Astrocyte (in vitro differentiated cells and primary cell): Measurements from ENCODE around the gene GIPC3. TPM values are rescaled to one million over a fixed set of nuclear protein-coding genes. Genes with fewer than 3 reads are reported as not detected.

Experiments
- DNase-seq: peaks from one replicate; pipeline ENCODE4 v3.0.0-alpha.2; 2010; ENCODE audit warnings: low read depth
- FAIRE-seq: peaks from 2 replicates; lab custom pipeline; 2011; peaks lifted over from hg19 to GRCh38; lab: Jason Lieb, UNC
- H2AFZ ChIP-seq: 2 replicates; pipeline ENCODE4 v1.6.0; 2012; ENCODE audit warnings: low read depth, low read length, inconsistent platforms
- H3K27ac ChIP-seq: 2 replicates; pipeline ENCODE4 v1.5.1; 2011; ENCODE audit warnings: low read depth, low read length, inconsistent platforms
- H3K27me3 ChIP-seq: 2 replicates; pipeline ENCODE4 v1.6.0; 2011; ENCODE audit warnings: low read length, inconsistent platforms; ENCODE audit not compliant: insufficient read depth
- H3K36me3 ChIP-seq: 2 replicates; pipeline ENCODE4 v1.5.1; 2011; ENCODE audit warnings: low read length, inconsistent platforms; ENCODE audit not compliant: insufficient read depth
- H3K4me1 ChIP-seq: 2 replicates; pipeline ENCODE4 v1.5.1; 2011; ENCODE audit warnings: low read length, inconsistent platforms; ENCODE audit not compliant: insufficient read depth
- H3K4me2 ChIP-seq: 2 replicates; pipeline ENCODE4 v1.6.0; 2012; ENCODE audit warnings: low read length, inconsistent platforms
- H3K4me3 ChIP-seq: 2 replicates; pipeline ENCODE4 v1.5.1; 2011; ENCODE audit warnings: low read depth, mild to moderate bottlenecking, low read length, inconsistent platforms; ENCODE audit not compliant: insufficient read depth
- H3K79me2 ChIP-seq: 2 replicates; pipeline ENCODE4 v1.6.0; 2012; ENCODE audit warnings: mild to moderate bottlenecking, low read length, inconsistent platforms; ENCODE audit not compliant: insufficient read depth
- H3K9ac ChIP-seq: 2 replicates; pipeline ENCODE4 v1.6.0; 2012; ENCODE audit warnings: mild to moderate bottlenecking, low read length, inconsistent platforms
- H3K9me3 ChIP-seq: 2 replicates; pipeline ENCODE4 v1.5.1; 2012; ENCODE audit warnings: low read depth, mild to moderate bottlenecking, low read length, inconsistent platforms; ENCODE audit not compliant: insufficient read depth
- H4K20me1 ChIP-seq: 2 replicates; pipeline ENCODE4 v1.6.0; 2012; ENCODE audit warnings: low read length, inconsistent platforms; ENCODE audit not compliant: insufficient read depth
- H3K27ac Mint-ChIP-seq: one replicate; pipeline ENCODE4 v1.8.0; 2021; ENCODE audit warnings: mild to moderate bottlenecking, mixed read lengths; ENCODE audit not compliant: unreplicated experiment
- H3K27me3 Mint-ChIP-seq: one replicate; pipeline ENCODE4 v1.8.0; 2021; ENCODE audit warnings: low read depth, mixed read lengths; ENCODE audit not compliant: unreplicated experiment
- H3K36me3 Mint-ChIP-seq: one replicate; pipeline ENCODE4 v1.8.0; 2021; ENCODE audit warnings: low read depth, mixed read lengths; ENCODE audit not compliant: unreplicated experiment
- H3K4me1 Mint-ChIP-seq: one replicate; pipeline ENCODE4 v1.8.0; 2021; ENCODE audit warnings: low read depth, mixed read lengths; ENCODE audit not compliant: unreplicated experiment
- H3K4me3 Mint-ChIP-seq: one replicate; pipeline ENCODE4 v1.8.0; 2021; ENCODE audit warnings: mild to moderate bottlenecking, moderate library complexity, mixed read lengths; ENCODE audit not compliant: unreplicated experiment
- H3K9me3 Mint-ChIP-seq: one replicate; pipeline ENCODE4 v1.8.0; 2021; ENCODE audit warnings: mild to moderate bottlenecking, mixed read lengths; ENCODE audit not compliant: unreplicated experiment
- CTCF ChIP-seq: IDR thresholded peaks from 2 replicates; pipeline ENCODE4 v1.5.1; 2011; ENCODE audit warnings: low read depth, mild to moderate bottlenecking, inconsistent platforms, low read length, moderate library complexity; ENCODE audit not compliant: insufficient read depth
- EZH2 ChIP-seq: IDR thresholded peaks from 2 replicates; pipeline ENCODE4 v1.6.1; 2012; ENCODE audit warnings: mild to moderate bottlenecking, low read length, inconsistent platforms; ENCODE audit not compliant: insufficient read depth
- total RNA-seq: library from RNA; stranded (reverse); gene quantifications from 2 replicates; pipeline ENCODE4 v1.2.1, GENCODE V29; 2021

The GIPC3 gene
- total RNA-seq, 1 donor from 2014 or later: 0.09 TPM

- Histone ChIP-seq H3K79me2 (no peaks in the 10 kb centered on the region), H3K9ac (no peak overlapping the region), H3K9me3 (no peaks in the 10 kb centered on the region), H3K4me3 (no peak overlapping the region), H4K20me1 (no peaks in the 10 kb centered on the region), H3K27ac (no peak overlapping the region), H3K36me3 (peaks cover 7% of the 10 kb centered on the region), H3K4me1 (no peaks in the 10 kb centered on the region), H2AFZ (no peak overlapping the region), H3K4me2 (no peak overlapping the region), H3K27me3 (no peaks in the 10 kb centered on the region)
- Mint-ChIP-seq H3K27me3 (no peaks in the 10 kb centered on the region), H3K9me3 (no peaks in the 10 kb centered on the region), H3K4me1 (no peaks in the 10 kb centered on the region), H3K36me3 (peaks cover 7% of the 10 kb centered on the region), H3K27ac (no peak overlapping the region), H3K4me3 (no peak overlapping the region)
- DNase-seq: no peak
- no peak for FAIRE-seq
- no peak for TF ChIP-seq CTCF
Measured at GRCh38 chr19:3636962-3637361, 51.7 kb downstream of the GIPC3 start.

- Histone ChIP-seq H3K4me1 (no peaks in the 10 kb centered on the region), H3K27ac (no peak overlapping the region), H3K79me2 (no peaks in the 10 kb centered on the region), H2AFZ (no peak overlapping the region), H3K36me3 (peaks cover 7% of the 10 kb centered on the region), H3K9me3 (no peaks in the 10 kb centered on the region), H3K9ac (no peak overlapping the region), H3K4me3 (no peak overlapping the region), H4K20me1 (no peaks in the 10 kb centered on the region), H3K4me2 (no peak overlapping the region), H3K27me3 (no peaks in the 10 kb centered on the region)
- no peaks in the 10 kb centered on the region for H3K27me3 Mint-ChIP-seq
- H3K9me3 Mint-ChIP-seq: no peaks in the 10 kb centered on the region
- no peak overlapping the region for H3K27ac Mint-ChIP-seq
- FAIRE-seq: no peak
- no peak overlapping the region for H3K4me3 Mint-ChIP-seq
- H3K4me1 Mint-ChIP-seq: no peaks in the 10 kb centered on the region
- H3K36me3 Mint-ChIP-seq: peaks cover 7% of the 10 kb centered on the region
- no peak for DNase-seq
- TF ChIP-seq CTCF (no peak), EZH2 (no peak)
Measured at GRCh38 chr19:3637621-3638020, 52.3 kb downstream of the GIPC3 start.

GRCh38 chr19:3638208-3639193 lies 53.2 kb downstream of the GIPC3 start:
- H3K9me3 Mint-ChIP-seq: no peaks in the 10 kb centered on the region

More at GRCh38 chr19:3638208-3639193, 53.2 kb downstream of the GIPC3 start:
- H3K36me3 ChIP-seq: peaks cover 7% of the 10 kb centered on the region
- no peaks in the 10 kb centered on the region for H3K9me3 ChIP-seq
- Mint-ChIP-seq H3K4me3 (no peak overlapping the region), H3K27me3 (no peaks in the 10 kb centered on the region), H3K36me3 (peaks cover 7% of the 10 kb centered on the region), H3K4me1 (no peaks in the 10 kb centered on the region), H3K27ac (no peak overlapping the region)
- H2AFZ ChIP-seq: no peak overlapping the region
- H4K20me1 ChIP-seq: no peaks in the 10 kb centered on the region
- no peak overlapping the region for H3K4me3 ChIP-seq
- DNase-seq (no peak), FAIRE-seq (no peak)
- no peak overlapping the region for H3K9ac ChIP-seq
- H3K4me2 ChIP-seq: no peak overlapping the region
- H3K4me1 ChIP-seq: no peaks in the 10 kb centered on the region
- TF ChIP-seq CTCF (no peak), EZH2 (no peak)
- H3K79me2 ChIP-seq: no peaks in the 10 kb centered on the region
- H3K27ac ChIP-seq: no peak overlapping the region
- no peaks in the 10 kb centered on the region for H3K27me3 ChIP-seq
